ENCODE results near the gene SMTNL1. TPM values are rescaled to one million over a fixed set of nuclear protein-coding genes. Genes with fewer than 3 reads are reported as not detected.

SMTNL1 gene
- total RNA-seq, 1 donor from 2014 or later, result not detected

- no peak for DNase-seq (ENCODE audit: extremely low spot score, unreplicated experiment)
- H3K27me3 Mint-ChIP-seq, result peaks cover under 1% of the 10 kb centered on the region
- no peaks in the 10 kb centered on the region for H3K36me3 Mint-ChIP-seq
- no peaks in the 10 kb centered on the region for H3K9me3 Mint-ChIP-seq
- peak overlapping the region; percentile 51 for H3K27ac Mint-ChIP-seq
- peaks cover 6% of the 10 kb centered on the region for H3K4me1 Mint-ChIP-seq (ENCODE audit: unreplicated experiment)
- TF ChIP-seq CTCF (conservative IDR thresholded peaks at IDR 0.05), result peak; percentile 87
- no peak overlapping the region for H3K4me3 Mint-ChIP-seq
Observed at GRCh38 chr11:57493507-57494503, 43.6 kb upstream of the SMTNL1 start.

DNA sequence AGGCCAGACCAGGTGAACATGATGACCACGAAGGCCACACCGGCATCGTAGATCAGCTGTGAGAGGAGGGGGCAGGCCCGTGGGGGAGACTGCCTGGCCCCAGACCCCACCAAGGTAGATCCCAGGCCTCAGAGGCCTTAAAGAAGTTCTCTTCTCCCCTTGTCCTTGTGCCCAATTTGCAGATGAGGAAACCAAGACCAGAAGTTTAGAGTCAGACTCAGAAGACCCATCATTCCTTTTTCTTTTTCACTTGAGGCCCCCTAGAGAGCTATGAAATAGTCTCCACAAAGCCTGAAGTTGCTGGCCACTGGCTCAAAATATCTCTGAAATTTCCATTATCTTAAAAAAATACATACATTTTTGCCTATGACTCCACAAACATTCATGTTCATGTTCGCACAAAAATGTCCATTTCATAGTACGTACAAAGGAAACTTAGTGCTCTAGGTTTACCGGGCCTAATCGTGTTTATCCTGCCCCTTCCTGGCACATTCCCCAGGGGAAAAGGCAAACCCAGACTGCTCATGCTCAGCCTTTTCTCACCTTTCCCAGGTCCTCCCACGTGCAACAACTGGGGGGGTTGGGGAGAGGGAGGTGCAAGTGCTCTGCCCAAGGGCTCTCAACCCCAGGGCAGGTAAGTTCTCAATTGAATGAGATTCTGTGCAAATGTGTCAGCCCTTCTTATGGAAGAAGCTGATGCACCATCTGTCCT, 41.1 kb upstream of the SMTNL1 start:
- no peak for TF ChIP-seq CTCF (conservative IDR thresholded peaks at IDR 0.05)
- Mint-ChIP-seq H3K27me3 (no peaks in the 10 kb centered on the region), H3K4me3 (no peak overlapping the region), H3K36me3 (no peaks in the 10 kb centered on the region), H3K9me3 (no peaks in the 10 kb centered on the region), H3K27ac (peak overlapping the region; percentile 56), H3K4me1 (ENCODE audit: unreplicated experiment) (peaks cover 16% of the 10 kb centered on the region)
- no peak for DNase-seq (ENCODE audit: extremely low spot score, unreplicated experiment)

GRCh38 chr11:57497303-57498247, 39.8 kb upstream of the SMTNL1 start:
- no peaks in the 10 kb centered on the region for H3K27me3 Mint-ChIP-seq
- no peak for DNase-seq (ENCODE audit: extremely low spot score, unreplicated experiment)
- H3K9me3 Mint-ChIP-seq, result no peaks in the 10 kb centered on the region
- no peaks in the 10 kb centered on the region for H3K36me3 Mint-ChIP-seq
- H3K4me3 Mint-ChIP-seq, result peak overlapping the region; percentile 64
- H3K4me1 Mint-ChIP-seq (ENCODE audit: unreplicated experiment), result peaks cover 16% of the 10 kb centered on the region
- peak overlapping the region; percentile 87 for H3K27ac Mint-ChIP-seq
- no peak for TF ChIP-seq CTCF (conservative IDR thresholded peaks at IDR 0.05)

DNA sequence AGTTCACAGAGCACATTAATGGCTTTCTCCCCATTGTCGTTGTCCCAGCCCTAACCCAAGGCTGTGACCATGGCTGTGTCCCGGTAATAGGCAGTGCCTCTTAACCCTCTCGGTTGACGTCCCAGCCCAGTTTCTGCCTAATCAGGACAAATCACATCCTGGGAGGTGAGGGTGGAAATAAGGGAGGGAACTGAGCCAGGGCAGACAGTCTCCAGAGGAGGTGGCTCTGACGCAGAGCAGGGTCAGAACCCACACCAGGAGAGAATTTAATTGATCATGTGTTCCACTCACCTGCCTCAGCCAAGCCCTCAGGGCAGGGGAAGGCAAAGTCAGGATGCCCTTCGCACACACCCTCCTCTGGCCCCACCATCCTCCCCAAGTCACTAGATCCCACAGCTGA, 38.9 kb upstream of the SMTNL1 start:
- Mint-ChIP-seq H3K9me3 (no peaks in the 10 kb centered on the region), H3K27me3 (no peaks in the 10 kb centered on the region), H3K4me3 (peak overlapping the region; percentile 64), H3K4me1 (ENCODE audit: unreplicated experiment) (peaks cover 16% of the 10 kb centered on the region), H3K36me3 (no peaks in the 10 kb centered on the region), H3K27ac (peak overlapping the region; percentile 87)
- TF ChIP-seq CTCF (conservative IDR thresholded peaks at IDR 0.05), result no peak
- no peak for DNase-seq (ENCODE audit: extremely low spot score, unreplicated experiment)

- Mint-ChIP-seq H3K9me3 (no peaks in the 10 kb centered on the region), H3K27me3 (no peaks in the 10 kb centered on the region), H3K4me3 (peak overlapping the region; percentile 67), H3K36me3 (no peaks in the 10 kb centered on the region), H3K4me1 (ENCODE audit: unreplicated experiment) (peaks cover 20% of the 10 kb centered on the region), H3K27ac (peak overlapping the region; percentile 80)
- DNase-seq (ENCODE audit: extremely low spot score, unreplicated experiment), result peak; percentile 93
- peak; percentile 38 for TF ChIP-seq CTCF (conservative IDR thresholded peaks at IDR 0.05)
Observed at GRCh38 chr11:57499413-57499982, 37.9 kb upstream of the SMTNL1 start.
